ENCODE measurements around the gene VPS37D.

DNA sequence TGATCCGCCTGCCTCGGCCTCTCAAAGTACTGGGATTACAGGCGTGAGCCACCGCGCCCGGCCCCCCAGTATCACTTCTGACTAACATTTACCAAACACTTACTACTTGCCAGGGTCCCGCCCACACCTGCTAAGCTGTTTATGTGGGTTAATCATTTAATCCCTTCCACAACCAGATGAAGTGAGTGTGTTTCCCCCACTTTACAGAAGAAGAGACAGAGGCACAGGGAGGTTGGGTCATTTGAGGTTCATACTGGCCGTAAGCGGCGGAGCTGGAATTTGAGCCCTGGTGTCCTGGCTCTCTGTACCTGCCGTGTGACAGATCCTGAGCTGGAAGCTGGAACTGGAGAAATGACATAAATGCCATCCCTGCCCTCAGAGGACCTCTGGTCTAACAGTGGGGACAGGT is 15.1 kb upstream of the VPS37D start:
- TF ChIP-seq, protein P1, sequence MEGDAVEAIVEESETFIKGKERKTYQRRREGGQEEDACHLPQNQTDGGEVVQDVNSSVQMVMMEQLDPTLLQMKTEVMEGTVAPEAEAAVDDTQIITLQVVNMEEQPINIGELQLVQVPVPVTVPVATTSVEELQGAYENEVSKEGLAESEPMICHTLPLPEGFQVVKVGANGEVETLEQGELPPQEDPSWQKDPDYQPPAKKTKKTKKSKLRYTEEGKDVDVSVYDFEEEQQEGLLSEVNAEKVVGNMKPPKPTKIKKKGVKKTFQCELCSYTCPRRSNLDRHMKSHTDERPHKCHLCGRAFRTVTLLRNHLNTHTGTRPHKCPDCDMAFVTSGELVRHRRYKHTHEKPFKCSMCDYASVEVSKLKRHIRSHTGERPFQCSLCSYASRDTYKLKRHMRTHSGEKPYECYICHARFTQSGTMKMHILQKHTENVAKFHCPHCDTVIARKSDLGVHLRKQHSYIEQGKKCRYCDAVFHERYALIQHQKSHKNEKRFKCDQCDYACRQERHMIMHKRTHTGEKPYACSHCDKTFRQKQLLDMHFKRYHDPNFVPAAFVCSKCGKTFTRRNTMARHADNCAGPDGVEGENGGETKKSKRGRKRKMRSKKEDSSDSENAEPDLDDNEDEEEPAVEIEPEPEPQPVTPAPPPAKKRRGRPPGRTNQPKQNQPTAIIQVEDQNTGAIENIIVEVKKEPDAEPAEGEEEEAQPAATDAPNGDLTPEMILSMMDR (IDR thresholded peaks at IDR 0.05) = no peak
- no peak for TF ChIP-seq POLR2A (IDR thresholded peaks at IDR 0.05)
